GM23248 (cell line): ENCODE data around the gene YTHDF1.

Source experiments
- EZH2 ChIP-seq: fragments of 200-600 bp; sonication (generic); IDR thresholded peaks from 2 replicates; pipeline ENCODE4 v1.6.1; 2018; ENCODE audit warnings: antibody characterized with exemption, mild to moderate bottlenecking; ENCODE audit not compliant: insufficient read depth, poor library complexity, severe bottlenecking
- EZH2phosphoT487 ChIP-seq: fragments of 200-600 bp; sonication (generic); IDR thresholded peaks from 2 replicates; pipeline ENCODE4 v1.6.1; 2018; ENCODE audit warnings: antibody characterized with exemption, moderate library complexity, mild to moderate bottlenecking, low read depth; ENCODE audit not compliant: insufficient read depth

- TF ChIP-seq EZH2phosphoT487: no peak
- TF ChIP-seq EZH2: no peak
Measured at GRCh38 chr20:63204362-63204761, 11.6 kb downstream of the YTHDF1 start.
